Nucleus accumbens (tissue), 56 donors: ENCODE measurements around the gene PRAC1.

Source experiments
- DNase-seq, 56 donors: peaks; one replicate each; lab custom pipeline; 2025; lab: John Stamatoyannopoulos, UW

Gene PRAC1

GRCh38 chr17:48715496-48716399, 6.6 kb downstream of the PRAC1 start:
- no peak for DNase-seq

GRCh38 chr17:48711128-48711527, 11.2 kb downstream of the PRAC1 start:
- DNase-seq, result no peak

GRCh38 chr17:48704361-48705248, 17.7 kb downstream of the PRAC1 start:
- no peak for DNase-seq

- no peak for DNase-seq
Observed at GRCh38 chr17:48701864-48702532, 20.3 kb downstream of the PRAC1 start.

- DNase-seq, result no peak
Observed at GRCh38 chr17:48693178-48693577, 29.1 kb downstream of the PRAC1 start.

GRCh38 chr17:48692049-48692448, 30.3 kb downstream of the PRAC1 start:
- DNase-seq, result no peak

- no peak for DNase-seq
Observed at GRCh38 chr17:48690655-48691054, 31.7 kb downstream of the PRAC1 start.

- DNase-seq, result no peak
Observed at GRCh38 chr17:48681609-48682008, 40.7 kb downstream of the PRAC1 start.

- no peak for DNase-seq
Observed at GRCh38 chr17:48679385-48680096, 42.8 kb downstream of the PRAC1 start.

GRCh38 chr17:48678141-48678971, 44.0 kb downstream of the PRAC1 start:
- peak in 36 of 56 donors; percentile 2 to 70 (median 10) for DNase-seq

- DNase-seq, result no peak
Observed at GRCh38 chr17:48676963-48677558, 45.3 kb downstream of the PRAC1 start.

- no peak for DNase-seq
Observed at GRCh38 chr17:48672340-48672739, 50.0 kb downstream of the PRAC1 start.
